GM18502 (cell line): ENCODE measurements around the gene C1orf174.

Experiments used
- ATAC-seq: cut with Tn5 transposase; IDR thresholded peaks from one replicate; pipeline ENCODE4 v1.9.1; 2021; ENCODE audit warnings: mild to moderate bottlenecking; ENCODE audit not compliant: unreplicated experiment, poor library complexity

The C1orf174 gene

GRCh38 chr1:3898475-3898735 lies 1.7 kb downstream of the C1orf174 start:
- no peak for ATAC-seq

- no peak for ATAC-seq
These were observed 3.6 kb downstream of the C1orf174 start for GRCh38 chr1:3896396-3897000.

GRCh38 chr1:3895951-3896325 lies 4.1 kb downstream of the C1orf174 start:
- ATAC-seq = no peak

- ATAC-seq = no peak
These were observed 4.7 kb downstream of the C1orf174 start for GRCh38 chr1:3895279-3895950.

- no peak for ATAC-seq
These were observed 5.3 kb downstream of the C1orf174 start for GRCh38 chr1:3894626-3895278.

GRCh38 chr1:3893190-3893589 lies 6.9 kb downstream of the C1orf174 start:
- no peak for ATAC-seq

GRCh38 chr1:3892748-3893147 lies 7.3 kb downstream of the C1orf174 start:
- no peak for ATAC-seq

GRCh38 chr1:3891329-3891865 lies 8.7 kb downstream of the C1orf174 start:
- ATAC-seq = no peak

GRCh38 chr1:3890389-3891328 lies 9.4 kb downstream of the C1orf174 start:
- no peak for ATAC-seq

GRCh38 chr1:3889936-3890335 lies 10.1 kb downstream of the C1orf174 start:
- no peak for ATAC-seq

GRCh38 chr1:3888301-3888700 lies 11.8 kb downstream of the C1orf174 start:
- no peak for ATAC-seq

GRCh38 chr1:3886691-3887090 lies 13.4 kb downstream of the C1orf174 start:
- ATAC-seq = no peak

- no peak for ATAC-seq
These were observed 13.9 kb downstream of the C1orf174 start for GRCh38 chr1:3886106-3886670.

GRCh38 chr1:3885611-3886010 lies 14.5 kb downstream of the C1orf174 start:
- no peak for ATAC-seq

- ATAC-seq = no peak
These were observed 15.1 kb downstream of the C1orf174 start for GRCh38 chr1:3884966-3885365.

GRCh38 chr1:3883194-3883925 lies 16.7 kb downstream of the C1orf174 start:
- ATAC-seq = no peak

GRCh38 chr1:3881193-3881480 lies 18.9 kb downstream of the C1orf174 start:
- ATAC-seq = no peak

- no peak for ATAC-seq
These were observed 19.5 kb downstream of the C1orf174 start for GRCh38 chr1:3880429-3881192.

- ATAC-seq = no peak
These were observed 20.2 kb downstream of the C1orf174 start for GRCh38 chr1:3879787-3880428.
